ENCODE data around the gene PRKCA. TPM values are rescaled to one million over a fixed set of nuclear protein-coding genes. Genes with fewer than 3 reads are reported as not detected.

Gene PRKCA
- total and polyA plus RNA-seq, 4 donors: 3.0 to 14.1 (median 5.4) TPM

DNA sequence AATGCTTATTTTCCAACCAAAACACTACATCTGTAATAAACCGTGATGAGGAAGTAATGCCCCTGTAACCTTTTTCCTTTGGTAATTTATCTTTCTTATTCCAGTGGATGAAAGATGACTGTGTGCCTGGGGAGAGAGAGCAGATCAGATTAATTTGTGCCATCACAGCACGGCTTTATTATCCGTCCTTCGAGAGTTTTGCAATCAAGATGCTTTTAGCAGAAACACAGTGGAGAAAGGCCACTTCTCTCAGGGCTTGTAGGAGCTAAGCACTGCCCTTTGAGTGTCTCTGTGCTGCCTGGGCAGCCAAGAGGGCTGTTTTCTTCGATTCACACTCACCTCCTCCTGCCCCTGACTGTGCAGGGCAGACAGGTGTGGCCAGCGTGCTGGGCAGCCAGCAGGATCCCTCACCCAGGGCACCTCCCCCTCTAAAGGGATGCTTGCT is 190.2 kb downstream of the PRKCA start:
- H3K4me3 ChIP-seq (ENCODE audit: low read depth in 1 of 3, low read length in 3 of 3): no peak overlapping the region
- H3K4me1 ChIP-seq (ENCODE audit: control insufficient read depth in 4 of 4, insufficient read depth in 4 of 4, low read length in 3 of 4): peaks cover 5 to 30% (median 16%) of the 10 kb centered on the region in 4 donors
- no peak overlapping the region for H3K27ac ChIP-seq (ENCODE audit: low read depth in 1 of 2, low read length in 2 of 2)
- no peak for DNase-seq (ENCODE audit: low spot score)
- H3K27me3 ChIP-seq (ENCODE audit: control insufficient read depth in 4 of 4, insufficient read depth in 4 of 4, low read length in 3 of 4): no peaks in the 10 kb centered on the region
- no peaks in the 10 kb centered on the region for H3K36me3 ChIP-seq (ENCODE audit: control insufficient read depth in 4 of 4, insufficient read depth in 3 of 4, low read depth in 1 of 4, low read length in 3 of 4)
- 59% methylated on average over 6 of the region's 6 CpGs for WGBS
- H3K9me3 ChIP-seq (ENCODE audit: control insufficient read depth in 4 of 4, low read length in 3 of 4): no peaks in the 10 kb centered on the region
- no peak for TF ChIP-seq HNF4A (conservative IDR thresholded peaks at IDR 0.05)
- TF ChIP-seq EGR1 (IDR thresholded peaks at IDR 0.05; ENCODE audit: low read depth in 2 of 2): no peak
- TF ChIP-seq NR2F2 (IDR thresholded peaks at IDR 0.05): no peak
- no peak for TF ChIP-seq TAF1 (conservative IDR thresholded peaks at IDR 0.05)
- TF ChIP-seq, protein P1, sequence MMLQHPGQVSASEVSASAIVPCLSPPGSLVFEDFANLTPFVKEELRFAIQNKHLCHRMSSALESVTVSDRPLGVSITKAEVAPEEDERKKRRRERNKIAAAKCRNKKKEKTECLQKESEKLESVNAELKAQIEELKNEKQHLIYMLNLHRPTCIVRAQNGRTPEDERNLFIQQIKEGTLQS (IDR thresholded peaks at IDR 0.05): no peak
- TF ChIP-seq RAD21 (IDR thresholded peaks at IDR 0.05): no peak
- TF ChIP-seq, protein P2, sequence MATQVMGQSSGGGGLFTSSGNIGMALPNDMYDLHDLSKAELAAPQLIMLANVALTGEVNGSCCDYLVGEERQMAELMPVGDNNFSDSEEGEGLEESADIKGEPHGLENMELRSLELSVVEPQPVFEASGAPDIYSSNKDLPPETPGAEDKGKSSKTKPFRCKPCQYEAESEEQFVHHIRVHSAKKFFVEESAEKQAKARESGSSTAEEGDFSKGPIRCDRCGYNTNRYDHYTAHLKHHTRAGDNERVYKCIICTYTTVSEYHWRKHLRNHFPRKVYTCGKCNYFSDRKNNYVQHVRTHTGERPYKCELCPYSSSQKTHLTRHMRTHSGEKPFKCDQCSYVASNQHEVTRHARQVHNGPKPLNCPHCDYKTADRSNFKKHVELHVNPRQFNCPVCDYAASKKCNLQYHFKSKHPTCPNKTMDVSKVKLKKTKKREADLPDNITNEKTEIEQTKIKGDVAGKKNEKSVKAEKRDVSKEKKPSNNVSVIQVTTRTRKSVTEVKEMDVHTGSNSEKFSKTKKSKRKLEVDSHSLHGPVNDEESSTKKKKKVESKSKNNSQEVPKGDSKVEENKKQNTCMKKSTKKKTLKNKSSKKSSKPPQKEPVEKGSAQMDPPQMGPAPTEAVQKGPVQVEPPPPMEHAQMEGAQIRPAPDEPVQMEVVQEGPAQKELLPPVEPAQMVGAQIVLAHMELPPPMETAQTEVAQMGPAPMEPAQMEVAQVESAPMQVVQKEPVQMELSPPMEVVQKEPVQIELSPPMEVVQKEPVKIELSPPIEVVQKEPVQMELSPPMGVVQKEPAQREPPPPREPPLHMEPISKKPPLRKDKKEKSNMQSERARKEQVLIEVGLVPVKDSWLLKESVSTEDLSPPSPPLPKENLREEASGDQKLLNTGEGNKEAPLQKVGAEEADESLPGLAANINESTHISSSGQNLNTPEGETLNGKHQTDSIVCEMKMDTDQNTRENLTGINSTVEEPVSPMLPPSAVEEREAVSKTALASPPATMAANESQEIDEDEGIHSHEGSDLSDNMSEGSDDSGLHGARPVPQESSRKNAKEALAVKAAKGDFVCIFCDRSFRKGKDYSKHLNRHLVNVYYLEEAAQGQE (IDR thresholded peaks at IDR 0.05): no peak
- TF ChIP-seq FOXA2 (IDR thresholded peaks at IDR 0.05): no peak
- no peak for TF ChIP-seq YY1 (IDR thresholded peaks at IDR 0.05)
- TF ChIP-seq JUND (IDR thresholded peaks at IDR 0.05): no peak
- no peak for TF ChIP-seq GABPA (IDR thresholded peaks at IDR 0.05 in 1 of 2, conservative IDR thresholded peaks at IDR 0.05 in 1 of 2)
- TF ChIP-seq, protein P3, sequence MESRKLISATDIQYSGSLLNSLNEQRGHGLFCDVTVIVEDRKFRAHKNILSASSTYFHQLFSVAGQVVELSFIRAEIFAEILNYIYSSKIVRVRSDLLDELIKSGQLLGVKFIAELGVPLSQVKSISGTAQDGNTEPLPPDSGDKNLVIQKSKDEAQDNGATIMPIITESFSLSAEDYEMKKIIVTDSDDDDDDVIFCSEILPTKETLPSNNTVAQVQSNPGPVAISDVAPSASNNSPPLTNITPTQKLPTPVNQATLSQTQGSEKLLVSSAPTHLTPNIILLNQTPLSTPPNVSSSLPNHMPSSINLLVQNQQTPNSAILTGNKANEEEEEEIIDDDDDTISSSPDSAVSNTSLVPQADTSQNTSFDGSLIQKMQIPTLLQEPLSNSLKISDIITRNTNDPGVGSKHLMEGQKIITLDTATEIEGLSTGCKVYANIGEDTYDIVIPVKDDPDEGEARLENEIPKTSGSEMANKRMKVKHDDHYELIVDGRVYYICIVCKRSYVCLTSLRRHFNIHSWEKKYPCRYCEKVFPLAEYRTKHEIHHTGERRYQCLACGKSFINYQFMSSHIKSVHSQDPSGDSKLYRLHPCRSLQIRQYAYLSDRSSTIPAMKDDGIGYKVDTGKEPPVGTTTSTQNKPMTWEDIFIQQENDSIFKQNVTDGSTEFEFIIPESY (IDR thresholded peaks at IDR 0.05): no peak
- TF ChIP-seq, protein P4, sequence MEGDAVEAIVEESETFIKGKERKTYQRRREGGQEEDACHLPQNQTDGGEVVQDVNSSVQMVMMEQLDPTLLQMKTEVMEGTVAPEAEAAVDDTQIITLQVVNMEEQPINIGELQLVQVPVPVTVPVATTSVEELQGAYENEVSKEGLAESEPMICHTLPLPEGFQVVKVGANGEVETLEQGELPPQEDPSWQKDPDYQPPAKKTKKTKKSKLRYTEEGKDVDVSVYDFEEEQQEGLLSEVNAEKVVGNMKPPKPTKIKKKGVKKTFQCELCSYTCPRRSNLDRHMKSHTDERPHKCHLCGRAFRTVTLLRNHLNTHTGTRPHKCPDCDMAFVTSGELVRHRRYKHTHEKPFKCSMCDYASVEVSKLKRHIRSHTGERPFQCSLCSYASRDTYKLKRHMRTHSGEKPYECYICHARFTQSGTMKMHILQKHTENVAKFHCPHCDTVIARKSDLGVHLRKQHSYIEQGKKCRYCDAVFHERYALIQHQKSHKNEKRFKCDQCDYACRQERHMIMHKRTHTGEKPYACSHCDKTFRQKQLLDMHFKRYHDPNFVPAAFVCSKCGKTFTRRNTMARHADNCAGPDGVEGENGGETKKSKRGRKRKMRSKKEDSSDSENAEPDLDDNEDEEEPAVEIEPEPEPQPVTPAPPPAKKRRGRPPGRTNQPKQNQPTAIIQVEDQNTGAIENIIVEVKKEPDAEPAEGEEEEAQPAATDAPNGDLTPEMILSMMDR (IDR thresholded peaks at IDR 0.05; ENCODE audit: low read depth, low read length, missing input control): no peak
- no peak for TF ChIP-seq FOXA1 (IDR thresholded peaks at IDR 0.05)
- TF ChIP-seq RXRA (IDR thresholded peaks at IDR 0.05): no peak
- no peak overlapping the region for H3K9ac ChIP-seq (ENCODE audit: low read depth in 1 of 2, low read length in 2 of 2)

Measured in liver (tissue), 9 donors.